Camera-type eye (tissue), 1 donor: ENCODE results near the gene GPD1L. TPM values are rescaled to one million over a fixed set of nuclear protein-coding genes. Genes with fewer than 3 reads are reported as not detected.

Experiments
- total RNA-seq: library from RNA; depleted of rRNA; stranded (reverse); fragments of >200 nt; gene quantifications from one replicate; pipeline ENCODE4 v1.2.3, GENCODE V29; 2014

The GPD1L gene
- 45.4 TPM for total RNA-seq

GRCh38 chr3:32106132-32106928 is at the start of gene GPD1L:
TSS of gene GPD1L (plus strand) at chr3:32106620. CDS start at chr3:32106712, 92 bp downstream.

Other genes with a start within 250 kb of the GPD1L start
- gene OSBPL10, start 125.4 kb upstream of the GPD1L start, total RNA-seq = 42.4 TPM
- gene ZNF860, start 124.9 kb upstream of the GPD1L start, total RNA-seq = 4.7 TPM
- 3.4 TPM for gene CMTM8, start 132.1 kb downstream of the GPD1L start, total RNA-seq